WTC11 (cell line): ENCODE results near the gene STAB2.

Experiments
- AFF4 ChIP-seq: sonication (generic); formaldehyde crosslinking; IDR thresholded peaks from 2 replicates; pipeline ENCODE4 v1.8.1; 2023; ENCODE audit warnings: mild to moderate bottlenecking, missing genetic modification reagents, borderline replicate concordance
- CREM ChIP-seq: sonication (generic); formaldehyde crosslinking; IDR thresholded peaks from 2 replicates; pipeline ENCODE4 v1.8.1; 2022; ENCODE audit warnings: mild to moderate bottlenecking, missing genetic modification reagents, moderate library complexity
- CTCF ChIP-seq: fragments of 200-600 bp; IDR thresholded peaks from 2 replicates; pipeline ENCODE4 v1.8.0; 2022; ENCODE audit warnings: antibody characterized with exemption
- IRF1 ChIP-seq: sonication (generic); formaldehyde crosslinking; IDR thresholded peaks from 2 replicates; pipeline ENCODE4 v1.8.0; 2023; ENCODE audit warnings: missing genetic modification reagents
- MAX ChIP-seq: sonication (generic); formaldehyde crosslinking; IDR thresholded peaks from 2 replicates; pipeline ENCODE4 v1.8.0; 2022; ENCODE audit warnings: mild to moderate bottlenecking, missing genetic modification reagents
- PRDM15 ChIP-seq: sonication (generic); formaldehyde crosslinking; IDR thresholded peaks from 2 replicates; pipeline ENCODE4 v1.8.0; 2022; ENCODE audit warnings: missing genetic modification reagents
- TCF7 ChIP-seq: sonication (generic); formaldehyde crosslinking; IDR thresholded peaks from 2 replicates; pipeline ENCODE4 v1.8.0; 2022; ENCODE audit warnings: mild to moderate bottlenecking, low read depth, missing genetic modification reagents, moderate library complexity
- TP53 ChIP-seq: sonication (generic); formaldehyde crosslinking; IDR thresholded peaks from 2 replicates; pipeline ENCODE4 v1.8.1; 2023; ENCODE audit warnings: mild to moderate bottlenecking, missing genetic modification reagents
- ZBTB43 ChIP-seq: sonication (generic); formaldehyde crosslinking; IDR thresholded peaks from 2 replicates; pipeline ENCODE4 v1.8.1; 2023; ENCODE audit warnings: mild to moderate bottlenecking, missing genetic modification reagents
- ZNF121 ChIP-seq: sonication (generic); formaldehyde crosslinking; IDR thresholded peaks from 2 replicates; pipeline ENCODE4 v1.8.0; 2023; ENCODE audit warnings: missing genetic modification reagents
- TF ChIP-seq, protein P1 (sequence below): sonication (generic); formaldehyde crosslinking; IDR thresholded peaks from 2 replicates; pipeline ENCODE4 v1.8.0; 2022; ENCODE audit warnings: mild to moderate bottlenecking, missing genetic modification reagents
- TF ChIP-seq, protein P2 (sequence below): sonication (generic); formaldehyde crosslinking; IDR thresholded peaks from 2 replicates; pipeline ENCODE4 v1.8.1; 2022; ENCODE audit warnings: low read depth, missing genetic modification reagents, borderline replicate concordance

GRCh38 chr12:103772367-103773108 lies 185.5 kb downstream of the STAB2 start:
- TF ChIP-seq CTCF, result no peak
- TF ChIP-seq MAX (CRISPR knock-in tag), result no peak
- TF ChIP-seq, protein P1, sequence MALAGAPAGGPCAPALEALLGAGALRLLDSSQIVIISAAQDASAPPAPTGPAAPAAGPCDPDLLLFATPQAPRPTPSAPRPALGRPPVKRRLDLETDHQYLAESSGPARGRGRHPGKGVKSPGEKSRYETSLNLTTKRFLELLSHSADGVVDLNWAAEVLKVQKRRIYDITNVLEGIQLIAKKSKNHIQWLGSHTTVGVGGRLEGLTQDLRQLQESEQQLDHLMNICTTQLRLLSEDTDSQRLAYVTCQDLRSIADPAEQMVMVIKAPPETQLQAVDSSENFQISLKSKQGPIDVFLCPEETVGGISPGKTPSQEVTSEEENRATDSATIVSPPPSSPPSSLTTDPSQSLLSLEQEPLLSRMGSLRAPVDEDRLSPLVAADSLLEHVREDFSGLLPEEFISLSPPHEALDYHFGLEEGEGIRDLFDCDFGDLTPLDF, result no peak
- TF ChIP-seq, protein P2, sequence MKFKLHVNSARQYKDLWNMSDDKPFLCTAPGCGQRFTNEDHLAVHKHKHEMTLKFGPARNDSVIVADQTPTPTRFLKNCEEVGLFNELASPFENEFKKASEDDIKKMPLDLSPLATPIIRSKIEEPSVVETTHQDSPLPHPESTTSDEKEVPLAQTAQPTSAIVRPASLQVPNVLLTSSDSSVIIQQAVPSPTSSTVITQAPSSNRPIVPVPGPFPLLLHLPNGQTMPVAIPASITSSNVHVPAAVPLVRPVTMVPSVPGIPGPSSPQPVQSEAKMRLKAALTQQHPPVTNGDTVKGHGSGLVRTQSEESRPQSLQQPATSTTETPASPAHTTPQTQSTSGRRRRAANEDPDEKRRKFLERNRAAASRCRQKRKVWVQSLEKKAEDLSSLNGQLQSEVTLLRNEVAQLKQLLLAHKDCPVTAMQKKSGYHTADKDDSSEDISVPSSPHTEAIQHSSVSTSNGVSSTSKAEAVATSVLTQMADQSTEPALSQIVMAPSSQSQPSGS (CRISPR knock-in tag), result no peak
- no peak for TF ChIP-seq TCF7 (CRISPR knock-in tag)
- TF ChIP-seq CREM (CRISPR knock-in tag), result no peak
- no peak for TF ChIP-seq ZNF121 (CRISPR knock-in tag)
- no peak for TF ChIP-seq PRDM15 (CRISPR knock-in tag)
- no peak for TF ChIP-seq AFF4 (CRISPR knock-in tag)
- no peak for TF ChIP-seq IRF1 (CRISPR knock-in tag)
- no peak for TF ChIP-seq TP53 (CRISPR knock-in tag)
- no peak for TF ChIP-seq ZBTB43 (CRISPR knock-in tag)
